SHP77 treated with DMSO at 0.1 percent for 48 hours (cell line): Measurements from ENCODE around the gene FBXW12.
A peak's percentile ranks its signal among the peaks of the same experiment; 100 is the strongest.

Source experiments
- DNase-seq: peaks from one replicate; lab custom pipeline; 2025; lab: John Stamatoyannopoulos, UW

Gene FBXW12

DNA sequence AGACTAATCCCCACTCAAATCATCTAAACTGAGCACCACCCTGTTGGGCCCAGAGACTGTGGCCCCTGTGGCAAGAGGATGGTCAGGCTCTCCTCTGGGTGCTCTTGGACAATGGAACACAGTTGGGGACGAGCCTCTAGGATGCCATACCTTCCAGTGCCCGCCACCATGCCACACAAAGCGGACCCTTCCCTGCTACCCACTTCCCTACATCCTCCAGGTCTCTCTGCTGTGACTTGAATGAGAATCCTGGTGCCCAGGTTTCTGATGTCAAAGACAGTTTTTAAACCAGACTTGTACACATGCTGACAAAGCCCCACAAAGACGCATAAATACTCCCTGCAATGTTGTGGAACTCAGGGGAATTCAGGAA is 63.2 kb downstream of the FBXW12 start:
- no peak for DNase-seq

- peak; percentile 71 for DNase-seq
Observed at GRCh38 chr3:48435774-48436476, 63.9 kb downstream of the FBXW12 start.

- no peak for DNase-seq
Observed at GRCh38 chr3:48436477-48436787, 64.4 kb downstream of the FBXW12 start.

DNA sequence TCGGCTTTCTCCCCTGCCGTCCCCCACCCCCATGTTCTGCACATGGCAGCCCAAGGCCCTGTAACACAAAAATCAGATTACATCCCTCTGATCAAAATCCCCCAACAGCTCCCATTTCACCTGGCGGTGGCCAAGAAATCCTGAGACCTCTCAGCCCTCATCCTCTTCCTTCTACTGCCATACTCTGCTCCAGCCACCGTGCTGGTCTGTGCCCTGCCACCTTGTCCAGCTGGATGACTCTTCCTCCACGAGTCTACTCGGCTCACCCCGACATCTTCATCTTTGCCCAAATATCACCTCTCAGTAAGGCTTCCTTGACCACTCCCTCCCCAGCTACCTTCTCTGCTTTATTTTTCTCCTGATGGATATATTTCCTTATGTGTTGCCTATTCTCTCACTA is 64.8 kb downstream of the FBXW12 start:
- DNase-seq = no peak

DNA sequence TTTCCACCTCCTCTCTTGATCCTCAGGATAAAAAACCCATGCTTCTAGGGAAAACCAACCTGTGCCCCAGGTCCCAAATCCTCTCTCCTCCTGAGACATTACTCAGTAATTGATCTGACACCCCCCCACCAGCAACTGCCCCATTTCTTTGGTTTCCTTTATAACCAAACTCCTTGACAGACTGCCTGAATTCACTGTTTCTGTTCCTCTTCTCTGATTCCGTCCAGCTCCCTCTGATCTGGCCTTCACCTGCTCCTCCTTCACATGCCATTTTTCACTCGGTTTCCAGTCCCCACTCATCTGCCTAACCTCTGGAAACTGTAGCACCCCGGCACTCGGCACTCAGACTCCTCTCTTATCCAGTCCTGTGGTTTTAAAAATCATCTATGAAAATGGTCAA is 65.8 kb downstream of the FBXW12 start:
- no peak for DNase-seq

- peak; percentile 95 for DNase-seq
Observed at GRCh38 chr3:48439820-48440589, 68.0 kb downstream of the FBXW12 start, which contains the start of the genes CCDC51 and TMA7. Gene CCDC51 (minus strand): TSS chr3:48440119. CDS start chr3:48435128, 4,991 bp downstream. Gene TMA7 (plus strand): TSS chr3:48440257. CDS start chr3:48440297, 40 bp downstream.

- no peak for DNase-seq
Observed at GRCh38 chr3:48440590-48440958, 68.6 kb downstream of the FBXW12 start.

- no peak for DNase-seq
Observed at GRCh38 chr3:48441940-48442339, 69.9 kb downstream of the FBXW12 start.
